Colonic mucosa (tissue), 4 donors: ENCODE results near the gene SH3BP5L. TPM values are rescaled to one million over a fixed set of nuclear protein-coding genes. Genes with fewer than 3 reads are reported as not detected.

Experiments used
- DNase-seq: peaks from one replicate; pipeline ENCODE4 v3.0.0-alpha.2; 2020
- H3K27ac ChIP-seq: fragments of 200-600 bp; one replicate; pipeline ENCODE4 v1.8.0; 2021
- H3K27me3 ChIP-seq: fragments of 200-600 bp; one replicate; pipeline ENCODE4 v1.8.0; 2021
- H3K36me3 ChIP-seq: fragments of 200-600 bp; one replicate; pipeline ENCODE4 v1.8.0; 2021
- H3K4me1 ChIP-seq: fragments of 200-600 bp; one replicate; pipeline ENCODE4 v1.8.0; 2021; ENCODE audit warnings: mild to moderate bottlenecking
- H3K4me3 ChIP-seq: fragments of 200-600 bp; one replicate; pipeline ENCODE4 v1.8.0; 2021
- H3K9ac ChIP-seq, 2 donors: one replicate each; pipeline ENCODE4 v1.7.0; 2013; ENCODE audit warnings: control low read depth in 2 of 2, low read depth in 2 of 2, low read length in 2 of 2
- H3K9me3 ChIP-seq: fragments of 200-600 bp; one replicate; pipeline ENCODE4 v1.8.0; 2021
- CTCF ChIP-seq: fragments of 200-600 bp; IDR thresholded peaks from one replicate; pipeline ENCODE4 v1.8.0; 2022; ENCODE audit warnings: antibody characterized with exemption, mild to moderate bottlenecking
- intact Hi-C: fragments of 100-400 bp; cut with DNase I; formaldehyde crosslinking; loops from one replicate; pipeline ENCODE4 v1.14.1; 2022
- total RNA-seq, 2 donors: library from RNA; stranded (reverse); fragmentation: NEBNext Ultra II Directional in 1 of 2; extraction: Animal tissue kit (Norgen Biotek cat#: 25700) in 1 of 2; gene quantifications; one replicate each; pipeline ENCODE4 v1.2.1, GENCODE V29; 2021
- donor health status: healthy.
- donor health status: DM: no; HTN: no; CAD: no.
- donor health status: DM: no; HTN: no; CAD: no.

Gene SH3BP5L
- total RNA-seq, 2 donors from 2014 or later, result 24.2 to 30.5 TPM

GRCh38 chr1:248839168-248839555, 13.4 kb upstream of the SH3BP5L start:
- Histone ChIP-seq H3K9ac (peak overlapping the region; percentile 94 to 99), H3K9me3 (no peaks in the 10 kb centered on the region), H3K4me3 (peak overlapping the region; percentile 78), H3K36me3 (no peaks in the 10 kb centered on the region), H3K27ac (peak overlapping the region; percentile 99), H3K4me1 (peaks cover 3% of the 10 kb centered on the region), H3K27me3 (no peaks in the 10 kb centered on the region)
- DNase-seq, result no peak
- TF ChIP-seq CTCF, result no peak
- intact Hi-C loops, result no loop called here

DNA sequence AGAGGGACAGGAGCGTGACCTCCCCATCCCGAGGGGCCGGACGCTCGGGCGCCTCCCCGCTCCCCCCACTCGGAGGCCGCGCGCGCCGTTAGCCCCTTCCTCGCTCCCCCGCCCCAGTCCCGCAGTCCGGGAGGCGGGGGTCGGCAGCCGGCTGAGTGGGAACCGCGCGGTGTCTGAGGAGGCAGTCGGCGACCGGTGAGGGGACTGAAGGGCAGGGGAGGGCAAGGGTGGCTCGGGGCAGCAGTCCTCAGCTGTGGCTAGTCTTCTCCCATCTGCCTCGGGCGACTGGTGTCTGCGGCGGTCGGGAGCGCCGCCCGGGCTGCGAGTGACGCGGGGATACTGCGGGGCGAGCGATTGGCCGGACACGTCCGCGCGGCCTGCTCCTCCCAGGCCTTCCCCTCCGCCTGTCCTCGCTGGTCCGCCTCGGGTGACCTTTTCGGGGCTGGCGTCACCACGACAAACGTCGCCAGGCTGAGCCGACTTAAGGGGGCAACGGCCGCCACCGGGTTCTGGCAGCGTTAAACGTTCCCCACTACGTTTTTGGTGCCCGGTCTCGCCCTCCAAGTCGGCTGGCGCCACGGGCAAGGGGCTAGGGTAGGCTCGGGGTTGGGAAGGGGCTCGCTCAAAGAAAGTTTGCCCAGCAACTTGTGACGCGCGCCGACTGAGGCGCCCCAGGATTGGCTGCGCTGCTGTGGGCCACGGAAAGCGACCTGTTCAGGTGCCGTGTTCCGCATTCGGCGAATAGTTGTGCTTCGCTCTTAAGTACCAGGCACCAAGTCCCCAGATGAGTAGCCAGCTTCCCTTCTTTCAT, 12.8 kb upstream of the SH3BP5L start:
- Histone ChIP-seq H3K4me1 (peaks cover 3% of the 10 kb centered on the region), H3K4me3 (peak overlapping the region; percentile 78), H3K9ac (peak overlapping the region; percentile 94 to 99), H3K27me3 (no peaks in the 10 kb centered on the region), H3K27ac (peak overlapping the region; percentile 99), H3K9me3 (no peaks in the 10 kb centered on the region), H3K36me3 (no peaks in the 10 kb centered on the region)
- intact Hi-C loops, result no loop called here
- DNase-seq, result peak; percentile 93
- no peak for TF ChIP-seq CTCF

GRCh38 chr1:248837781-248838356, 12.2 kb upstream of the SH3BP5L start, which contains the start of gene ZNF672:
ZNF672 (plus strand) TSS chr1:248838224; CDS start chr1:248847275, 9,051 bp downstream.
- Histone ChIP-seq H3K36me3 (no peaks in the 10 kb centered on the region), H3K4me3 (peak within 1 kb of the TSS; percentile 78), H3K9me3 (no peaks in the 10 kb centered on the region), H3K4me1 (peaks cover 3% of the 10 kb centered on the region), H3K27ac (peak within 1 kb of the TSS; percentile 99), H3K27me3 (no peaks in the 10 kb centered on the region), H3K9ac (peak within 1 kb of the TSS; percentile 94 to 99)
- TF ChIP-seq CTCF, result no peak
- DNase-seq, result peak; percentile 98
- intact Hi-C loops, result no loop called here

GRCh38 chr1:248837045-248837780, 11.5 kb upstream of the SH3BP5L start:
- intact Hi-C loops, result no loop called here
- peak overlapping the region; percentile 99 for H3K27ac ChIP-seq
- H3K4me3 ChIP-seq, result peak overlapping the region; percentile 78
- no peaks in the 10 kb centered on the region for H3K36me3 ChIP-seq
- no peak for TF ChIP-seq CTCF
- H3K9me3 ChIP-seq, result no peaks in the 10 kb centered on the region
- H3K4me1 ChIP-seq, result peaks cover 3% of the 10 kb centered on the region
- no peaks in the 10 kb centered on the region for H3K27me3 ChIP-seq
- DNase-seq, result peak; percentile 36
- peak overlapping the region; percentile 77 to 83 for H3K9ac ChIP-seq

DNA sequence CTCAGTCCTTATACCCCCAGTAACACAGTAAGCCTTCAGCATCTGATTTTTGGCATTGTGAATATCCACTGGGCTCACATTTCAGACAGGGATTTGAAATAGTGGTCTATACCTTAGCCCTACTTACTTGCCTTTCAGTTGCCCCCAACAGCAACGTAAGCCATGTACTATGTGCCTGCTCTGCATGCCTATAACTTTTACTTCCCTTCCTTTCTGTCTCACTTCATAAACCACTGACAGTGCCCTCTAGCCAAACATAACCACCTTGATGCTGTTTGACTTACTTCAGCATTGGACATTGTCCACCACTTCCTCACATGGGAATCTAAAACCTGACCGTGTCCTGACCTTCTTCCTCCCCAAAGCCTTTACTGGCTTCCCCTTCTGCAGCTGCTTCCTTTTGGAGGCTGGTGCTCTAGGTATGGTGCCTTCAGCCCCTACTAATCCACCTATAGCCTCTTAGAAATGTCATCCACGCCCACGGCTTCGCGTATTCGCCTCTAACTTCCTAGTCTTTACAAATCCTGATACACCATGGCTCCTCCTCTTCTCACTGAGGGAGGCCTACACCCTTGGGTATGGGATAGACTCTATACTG, 8.7 kb upstream of the SH3BP5L start:
- Histone ChIP-seq H3K4me1 (no peaks in the 10 kb centered on the region), H3K36me3 (no peaks in the 10 kb centered on the region), H3K4me3 (no peak overlapping the region), H3K9ac (no peak overlapping the region), H3K27ac (no peak overlapping the region), H3K9me3 (no peaks in the 10 kb centered on the region), H3K27me3 (no peaks in the 10 kb centered on the region)
- intact Hi-C loops, result no loop called here
- no peak for TF ChIP-seq CTCF
- DNase-seq, result no peak
